Medulla oblongata (tissue), 1 donor: ENCODE data around the gene CAPN9.
"Not testable (repeated sequence)": the region's sequence is repeated elsewhere in the genome, so short reads cannot be mapped to it uniquely, and the experiment has no call there.

Experiments used
- DNase-seq: peaks from one replicate; pipeline ENCODE4 v3.0.0-alpha.2; 2015; ENCODE audit errors: extremely low spot score

The CAPN9 gene

DNA sequence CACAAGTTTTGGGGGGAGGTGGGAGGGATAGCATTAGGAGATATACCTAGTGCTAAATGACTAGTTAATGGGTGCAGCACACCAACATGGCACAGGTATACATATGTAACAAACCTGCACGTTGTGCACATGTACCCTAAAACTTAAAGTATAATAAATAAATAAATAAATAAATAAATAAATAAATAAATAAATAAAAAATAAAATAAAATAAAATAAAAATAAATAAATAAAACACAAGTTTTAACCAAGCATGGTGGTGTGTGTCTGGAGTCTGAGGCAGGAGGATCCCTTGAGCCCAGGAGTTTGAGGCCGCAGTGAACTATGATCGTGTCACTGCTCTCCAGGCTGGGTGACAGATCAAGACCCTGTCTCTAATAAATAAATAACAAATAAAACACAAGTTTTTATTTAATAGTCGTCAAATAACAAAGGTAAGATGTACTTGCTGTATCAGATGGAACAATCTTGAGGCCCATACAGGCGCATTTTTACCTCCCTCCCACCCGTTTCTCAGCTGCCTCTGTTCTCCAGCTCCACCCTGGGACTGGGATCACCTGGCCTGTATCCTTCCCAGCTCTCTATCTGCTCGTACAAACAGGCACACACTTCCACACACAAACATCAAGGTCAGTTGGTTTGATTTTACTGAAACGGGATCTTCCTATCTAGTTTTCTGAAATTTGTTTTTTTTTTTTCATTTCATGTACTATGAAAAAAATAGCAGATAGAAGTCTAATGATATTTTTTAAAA, 20.8 kb downstream of the CAPN9 start:
- not testable (repeated sequence) for DNase-seq

DNA sequence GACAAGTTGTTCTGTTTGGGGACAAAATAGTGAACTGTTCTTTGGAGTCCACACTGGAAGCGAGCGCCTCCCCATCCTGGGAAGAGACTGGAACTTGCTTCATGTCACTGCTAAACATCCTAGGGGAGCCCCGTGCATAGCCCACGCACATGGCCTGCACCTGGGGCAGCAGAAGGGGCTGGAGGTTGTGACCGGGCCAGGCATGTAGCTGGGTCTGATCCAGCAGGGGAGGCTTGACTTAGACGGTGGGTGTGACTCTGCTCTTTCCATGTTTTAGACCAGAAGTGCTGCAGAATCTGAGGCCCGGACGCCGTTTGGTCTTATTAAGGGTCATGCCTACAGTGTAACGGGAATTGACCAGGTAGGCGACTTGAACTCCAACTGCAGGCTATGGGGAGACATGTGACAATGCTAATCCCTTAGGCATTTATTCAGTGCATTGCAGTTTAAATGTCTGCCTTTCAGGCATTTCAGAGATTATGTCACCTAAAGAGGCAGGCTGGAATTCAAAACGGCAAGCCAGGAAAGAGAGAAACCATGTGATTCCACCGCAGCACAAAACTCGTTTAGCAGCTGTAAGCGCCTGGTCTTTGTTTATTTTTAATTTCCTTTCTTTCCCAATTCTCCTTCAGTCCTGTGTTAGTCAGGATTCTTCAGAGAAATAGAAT, 21.8 kb downstream of the CAPN9 start:
- DNase-seq = no peak

DNA sequence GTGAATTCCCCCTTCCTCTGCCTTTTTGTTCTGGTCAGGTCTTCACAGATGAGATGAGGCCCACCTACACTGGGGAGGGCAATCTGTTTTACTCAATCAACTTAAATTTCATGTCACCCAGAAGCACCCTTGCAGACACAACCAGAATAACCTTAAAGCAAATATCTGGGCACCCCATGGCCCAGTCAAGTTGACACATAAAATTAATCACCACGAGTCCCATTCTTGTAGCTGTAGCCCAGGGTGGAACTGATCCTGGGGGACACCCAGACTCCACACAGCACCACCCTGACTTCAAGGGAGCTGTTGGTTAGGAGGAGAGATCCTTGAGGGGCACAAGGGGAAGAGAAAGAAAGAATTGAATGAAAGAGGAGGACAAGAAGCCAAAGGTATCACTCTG, 23.1 kb downstream of the CAPN9 start:
- DNase-seq = no peak

DNA sequence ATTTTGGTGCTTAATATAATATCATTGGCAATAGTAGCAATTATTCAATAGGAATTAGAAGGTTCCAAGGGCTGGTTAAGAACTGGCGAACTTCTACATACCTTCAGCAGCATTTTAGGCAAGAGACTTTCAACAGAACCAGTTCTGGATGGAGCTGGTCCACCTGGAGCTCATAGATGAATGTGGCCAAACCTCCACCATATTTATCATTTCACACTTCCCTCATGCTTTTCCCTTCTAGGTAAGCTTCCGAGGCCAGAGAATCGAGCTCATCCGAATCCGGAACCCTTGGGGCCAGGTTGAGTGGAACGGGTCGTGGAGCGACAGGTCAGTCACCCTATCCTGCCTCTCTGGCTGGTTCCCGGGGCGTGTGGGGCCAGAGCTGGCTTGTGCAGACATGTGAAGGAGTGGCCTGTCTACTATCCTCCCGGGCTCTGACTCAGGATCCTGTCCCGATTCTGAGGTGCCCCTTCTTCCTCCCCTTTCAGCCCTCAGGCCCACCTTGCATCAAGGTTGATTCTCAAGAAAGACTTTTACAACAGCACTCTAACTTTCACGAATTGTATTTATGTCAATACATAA, 24.7 kb downstream of the CAPN9 start:
- DNase-seq = no peak

DNA sequence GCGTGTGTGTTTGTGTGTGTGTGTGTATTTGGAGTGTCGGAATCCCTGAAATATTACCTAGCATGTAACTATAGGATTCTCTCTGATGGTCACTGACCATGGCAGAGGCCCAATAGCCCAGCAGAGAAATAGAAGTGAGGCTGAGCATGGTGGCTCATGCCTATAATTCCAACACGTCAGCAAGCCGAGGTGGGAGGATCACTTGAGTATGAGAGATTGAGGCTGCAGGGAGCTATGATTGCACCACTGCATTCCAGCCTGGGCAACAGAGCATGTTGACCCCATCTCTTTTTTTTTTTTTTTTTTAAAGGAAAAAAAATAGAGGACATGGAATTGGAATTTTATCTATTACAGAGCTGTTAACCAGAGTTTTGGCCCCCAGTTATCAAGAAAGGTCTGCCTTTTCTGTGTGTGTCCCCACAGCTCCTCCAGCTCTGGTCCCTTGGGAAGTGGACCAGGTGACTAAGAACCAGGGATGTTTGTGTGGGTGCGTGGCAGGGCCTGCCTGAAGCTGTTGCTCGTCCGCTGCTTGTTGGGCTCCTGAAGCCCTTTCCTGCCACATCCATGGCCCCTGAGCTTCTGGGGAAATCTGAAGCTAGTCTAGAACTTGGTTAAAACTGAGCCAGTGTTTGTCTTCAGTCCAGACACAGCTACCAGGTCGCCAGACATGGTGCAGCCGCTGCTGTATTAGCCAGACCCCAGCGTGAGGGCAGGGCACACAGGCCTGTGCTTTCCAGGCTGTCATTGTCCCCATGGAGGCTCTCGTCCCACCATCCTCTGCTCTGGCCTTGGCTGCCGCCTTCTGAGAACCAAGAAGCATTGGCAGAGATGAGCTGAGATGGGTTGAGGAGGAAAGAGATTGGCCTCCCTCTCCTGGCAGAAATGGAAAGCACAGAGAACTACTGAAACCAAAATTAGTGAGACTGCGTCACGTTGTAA, 25.5 kb downstream of the CAPN9 start:
- DNase-seq = peak; percentile 91

DNA sequence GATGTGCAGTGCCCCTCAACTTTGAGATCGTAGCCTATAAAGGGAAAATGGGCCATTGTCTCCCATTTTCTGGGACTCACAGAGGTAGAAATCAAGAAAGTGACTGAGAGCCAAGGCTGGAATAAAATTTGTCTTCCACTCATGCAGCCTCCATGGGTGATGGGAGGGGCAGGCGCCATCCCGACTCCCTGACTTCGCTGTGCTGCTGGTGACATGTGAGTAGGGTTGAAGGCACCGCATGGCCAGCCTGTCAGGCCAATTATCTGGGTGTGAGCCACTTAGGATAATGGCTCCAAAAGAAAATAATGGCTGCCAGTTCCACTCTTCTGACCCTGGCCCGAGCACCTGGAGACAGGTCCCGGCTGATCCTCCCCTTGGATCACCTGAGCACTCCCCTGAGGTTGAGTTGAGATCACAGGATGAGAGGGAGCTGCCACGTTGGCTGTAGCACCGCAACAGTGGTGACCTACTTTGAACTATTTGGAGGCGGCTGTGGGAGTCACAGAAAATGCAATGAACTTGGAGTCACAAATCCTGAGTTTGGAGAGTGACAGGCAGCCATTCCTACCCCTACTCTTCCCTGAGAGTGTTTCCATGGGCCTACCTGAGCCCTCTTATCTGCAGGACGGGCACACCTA, 26.3 kb downstream of the CAPN9 start:
- no peak for DNase-seq

DNA sequence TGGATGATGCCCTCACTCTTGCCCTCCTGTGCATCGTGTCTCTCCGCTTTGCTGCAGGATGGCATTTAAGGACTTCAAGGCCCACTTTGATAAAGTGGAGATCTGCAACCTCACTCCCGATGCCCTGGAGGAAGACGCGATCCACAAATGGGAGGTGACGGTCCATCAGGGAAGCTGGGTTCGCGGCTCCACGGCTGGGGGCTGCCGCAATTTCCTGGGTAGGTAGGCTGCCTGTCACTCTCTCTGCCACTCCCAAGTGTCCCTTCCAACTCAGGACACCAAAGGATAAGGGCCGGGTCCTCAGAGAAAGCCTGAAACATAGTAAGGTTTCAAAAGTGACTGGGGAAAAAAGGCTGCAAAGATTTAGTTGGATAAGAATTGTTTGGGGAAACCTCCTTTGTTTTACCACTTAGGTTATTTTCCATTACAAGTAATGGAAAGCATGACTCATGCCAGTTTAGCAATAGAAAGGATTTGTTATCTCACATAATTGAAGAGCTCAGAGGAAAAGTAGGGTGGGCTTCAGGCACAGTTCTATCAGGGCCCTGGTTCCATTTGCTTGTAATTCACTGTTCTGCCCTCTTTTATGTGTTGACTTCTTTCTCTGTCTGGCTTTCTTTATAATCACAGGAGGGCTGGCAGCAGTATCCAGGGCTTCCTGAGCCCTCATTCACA, 31.9 kb downstream of the CAPN9 start:
- DNase-seq = no peak

DNA sequence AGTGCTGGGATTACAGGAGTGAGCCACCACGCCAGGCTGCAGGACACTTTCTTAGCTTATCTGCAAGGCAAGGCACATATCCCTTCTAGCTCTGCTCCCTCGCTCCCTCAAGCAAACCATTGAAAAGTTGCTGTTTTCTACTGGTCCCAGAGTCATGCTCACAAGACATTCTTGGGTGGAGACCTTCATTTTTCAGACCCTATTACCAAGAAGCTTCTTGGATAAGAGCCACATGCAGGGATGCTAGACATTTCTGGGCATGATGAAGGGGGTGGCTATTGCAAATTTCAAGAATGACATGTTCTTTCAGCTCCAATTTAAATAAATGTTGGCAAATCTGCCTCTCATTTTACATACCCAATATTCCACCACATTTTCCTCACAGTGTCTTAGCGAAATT, 33.9 kb downstream of the CAPN9 start:
- DNase-seq = no peak

DNA sequence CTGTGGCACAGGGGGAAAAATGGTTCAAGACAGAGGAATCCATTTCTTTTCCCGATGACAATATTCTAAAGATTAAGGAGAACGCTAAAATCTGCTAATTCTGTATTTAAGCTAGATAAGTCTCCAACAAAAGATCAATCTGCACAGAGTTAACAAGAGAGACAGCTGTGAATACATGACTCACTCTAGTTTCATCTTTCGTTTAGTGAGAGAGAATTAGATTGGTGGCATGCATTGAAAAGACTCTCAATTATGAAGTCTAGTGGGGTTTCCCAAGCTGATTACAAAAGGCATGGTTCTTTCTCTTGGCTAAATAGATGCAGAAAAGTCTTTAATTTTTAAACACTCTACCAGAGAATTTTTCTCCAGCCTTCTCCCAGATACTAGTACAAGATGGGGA, 34.4 kb downstream of the CAPN9 start:
- no peak for DNase-seq

DNA sequence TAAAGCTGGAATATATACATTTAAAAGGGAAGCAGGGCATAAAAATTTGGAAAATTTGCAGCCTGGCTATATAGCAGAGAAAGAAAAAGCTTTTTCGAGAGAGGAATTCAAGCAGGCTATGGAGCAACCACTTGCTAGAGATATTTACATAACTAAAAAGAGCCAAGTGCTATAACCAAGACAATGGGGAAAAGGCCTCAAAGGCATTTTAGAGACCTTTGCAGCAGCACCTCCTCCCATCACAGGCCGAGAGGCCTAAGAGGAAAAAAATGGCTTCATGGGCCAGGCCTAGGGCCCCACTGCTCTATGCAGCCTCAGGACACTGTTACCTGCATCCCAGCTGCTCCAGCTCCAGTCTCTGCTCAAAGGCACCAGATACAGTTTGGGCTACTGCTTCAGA, 37.0 kb downstream of the CAPN9 start:
- no peak for DNase-seq

DNA sequence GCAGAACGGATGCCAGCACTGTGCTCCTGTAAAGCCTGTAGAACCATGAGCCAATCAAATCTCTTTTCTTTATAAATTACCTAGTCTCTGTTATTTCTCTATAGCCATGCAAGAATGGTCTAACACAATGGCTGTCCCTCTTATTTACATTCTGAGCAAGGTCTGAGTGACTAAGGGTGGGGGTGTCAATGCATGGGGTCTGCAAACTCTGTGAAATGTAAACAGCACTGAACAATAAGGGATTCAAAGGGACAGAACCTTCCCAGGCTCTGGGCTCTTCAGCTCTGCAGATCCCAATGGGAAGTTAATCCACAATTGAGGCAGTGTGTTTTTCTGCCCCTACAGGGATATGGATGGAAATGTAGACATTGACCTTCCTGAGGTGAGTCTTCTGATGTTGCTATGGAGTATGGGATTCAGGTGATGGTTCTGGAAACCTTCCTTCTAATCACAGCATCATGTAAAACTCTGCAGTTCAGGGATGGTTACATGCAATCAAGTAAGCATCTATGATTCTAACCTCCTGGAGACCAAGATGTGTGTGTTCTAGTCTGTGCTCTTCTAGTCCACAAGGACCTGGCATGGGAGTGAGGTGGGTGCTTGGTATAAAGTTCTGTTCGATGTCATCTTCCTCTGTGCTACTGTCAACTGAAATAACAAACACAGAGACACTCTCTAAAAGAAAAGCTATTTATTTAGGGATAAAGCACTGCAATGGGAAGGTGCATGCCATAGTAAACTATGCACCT, 38.6 kb downstream of the CAPN9 start:
- no peak for DNase-seq

DNA sequence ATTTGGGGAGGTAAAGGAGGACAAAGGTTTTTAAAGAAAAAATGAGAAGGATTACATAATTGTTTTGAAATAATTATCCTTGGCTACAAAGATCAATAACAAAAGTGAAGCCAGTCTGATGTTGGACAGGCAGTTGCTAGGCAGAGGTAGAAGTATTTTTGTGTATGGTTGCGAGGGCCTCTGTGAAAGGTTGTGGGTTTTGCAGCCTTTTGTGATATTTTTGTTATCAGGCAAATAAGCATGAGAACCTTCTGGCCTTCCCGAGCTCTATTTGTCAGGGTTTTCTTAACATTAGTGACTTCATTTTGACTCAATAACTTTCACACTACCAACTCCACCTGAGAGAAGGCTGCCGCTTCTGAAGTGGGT, 39.2 kb downstream of the CAPN9 start:
- no peak for DNase-seq

DNA sequence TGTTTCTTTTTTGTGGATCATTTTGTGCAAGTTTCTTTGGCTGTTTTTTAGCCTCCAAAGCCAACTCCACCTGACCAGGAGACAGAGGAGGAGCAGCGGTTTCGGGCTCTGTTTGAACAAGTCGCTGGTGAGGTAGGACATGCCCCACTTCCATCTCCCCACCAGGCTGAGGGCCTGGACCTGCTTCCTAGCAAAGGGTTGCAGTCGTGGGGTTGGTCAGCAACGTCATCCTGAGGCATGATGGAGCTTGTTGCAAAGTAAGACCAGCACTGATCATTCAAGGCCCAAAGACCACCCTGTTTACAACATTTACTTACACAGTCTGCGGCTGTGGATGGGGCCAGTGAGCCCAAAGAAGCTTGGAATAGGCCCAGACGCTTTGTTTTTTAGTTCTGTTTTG, 40.3 kb downstream of the CAPN9 start:
- DNase-seq = no peak

DNA sequence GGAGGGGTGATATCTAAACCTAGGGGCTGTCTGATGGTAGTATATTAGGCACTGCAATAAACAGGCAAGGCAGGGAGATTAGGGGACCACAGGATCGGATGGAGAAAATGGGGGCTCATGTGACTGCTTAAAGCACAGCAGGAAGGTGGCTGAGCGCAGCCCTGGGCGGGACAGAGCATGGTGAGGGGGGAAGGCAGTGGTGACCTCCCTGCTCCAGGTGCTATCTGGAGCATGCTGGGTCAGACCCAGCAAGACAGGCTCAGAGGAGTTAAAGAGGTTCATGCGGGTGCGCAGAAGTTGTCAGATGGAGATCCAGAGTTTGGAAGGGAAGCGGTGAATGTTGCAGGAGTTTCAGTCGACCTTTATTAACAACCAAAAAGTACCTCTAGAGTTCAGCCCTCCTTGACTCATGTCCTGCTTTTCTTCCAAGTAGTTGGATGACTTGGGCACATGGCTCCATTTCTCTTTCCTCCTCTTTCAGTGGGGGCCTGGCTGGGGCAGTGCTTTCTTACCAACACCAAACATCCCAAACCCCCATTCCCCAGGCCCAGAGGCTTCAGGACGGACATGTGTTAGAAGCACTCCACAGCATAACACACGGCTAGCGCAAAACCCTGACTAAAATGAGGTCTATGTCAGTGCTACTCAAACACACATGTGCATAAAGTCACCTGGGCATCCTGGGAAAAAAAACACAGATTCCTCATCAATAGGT, 41.5 kb downstream of the CAPN9 start:
- no peak for DNase-seq

DNA sequence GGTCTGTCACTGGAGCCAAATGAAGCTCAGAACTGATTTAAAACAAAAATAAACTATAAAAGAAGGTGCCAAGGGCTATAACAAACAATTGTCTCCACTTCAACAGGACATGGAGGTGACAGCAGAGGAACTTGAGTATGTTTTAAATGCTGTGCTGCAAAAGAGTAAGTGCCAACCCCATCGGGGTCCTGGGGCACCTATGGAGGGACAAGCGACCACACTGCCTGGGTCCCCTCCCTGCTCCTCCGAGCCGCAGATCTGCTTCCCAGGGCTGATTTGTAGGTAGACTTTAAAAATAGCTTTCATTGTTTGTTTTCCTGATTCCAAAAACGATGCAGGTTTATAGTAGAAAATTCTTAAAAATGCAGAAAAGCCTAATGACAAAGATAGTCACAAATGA, 42.8 kb downstream of the CAPN9 start:
- DNase-seq = no peak

DNA sequence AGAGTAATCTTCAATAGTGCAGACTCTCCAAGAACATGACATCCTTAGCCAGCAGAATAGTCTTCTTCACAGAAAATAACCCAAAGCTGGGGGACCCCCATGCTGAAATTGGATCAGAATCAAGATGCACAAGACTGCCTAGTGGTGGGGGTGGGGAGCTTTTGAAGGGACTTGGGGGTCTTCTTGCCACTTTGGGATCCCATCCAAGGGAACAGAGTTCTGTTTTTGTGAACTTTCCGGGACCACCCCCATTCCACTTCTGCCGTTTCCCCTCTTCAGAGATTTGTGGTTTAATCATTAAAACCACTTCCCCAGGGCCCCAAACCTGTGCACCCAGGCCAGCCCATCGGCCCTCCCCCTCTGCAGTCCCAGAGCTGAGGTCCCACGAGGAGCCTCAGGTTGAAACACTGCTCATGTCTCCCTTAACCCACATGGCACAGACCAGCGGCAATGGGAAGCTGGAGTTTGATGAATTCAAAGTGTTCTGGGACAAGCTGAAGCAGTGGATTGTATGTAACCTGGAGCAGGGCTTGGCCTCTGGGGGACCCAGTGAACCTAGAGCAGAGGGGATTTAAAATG, 44.9 kb downstream of the CAPN9 start:
- no peak for DNase-seq

DNA sequence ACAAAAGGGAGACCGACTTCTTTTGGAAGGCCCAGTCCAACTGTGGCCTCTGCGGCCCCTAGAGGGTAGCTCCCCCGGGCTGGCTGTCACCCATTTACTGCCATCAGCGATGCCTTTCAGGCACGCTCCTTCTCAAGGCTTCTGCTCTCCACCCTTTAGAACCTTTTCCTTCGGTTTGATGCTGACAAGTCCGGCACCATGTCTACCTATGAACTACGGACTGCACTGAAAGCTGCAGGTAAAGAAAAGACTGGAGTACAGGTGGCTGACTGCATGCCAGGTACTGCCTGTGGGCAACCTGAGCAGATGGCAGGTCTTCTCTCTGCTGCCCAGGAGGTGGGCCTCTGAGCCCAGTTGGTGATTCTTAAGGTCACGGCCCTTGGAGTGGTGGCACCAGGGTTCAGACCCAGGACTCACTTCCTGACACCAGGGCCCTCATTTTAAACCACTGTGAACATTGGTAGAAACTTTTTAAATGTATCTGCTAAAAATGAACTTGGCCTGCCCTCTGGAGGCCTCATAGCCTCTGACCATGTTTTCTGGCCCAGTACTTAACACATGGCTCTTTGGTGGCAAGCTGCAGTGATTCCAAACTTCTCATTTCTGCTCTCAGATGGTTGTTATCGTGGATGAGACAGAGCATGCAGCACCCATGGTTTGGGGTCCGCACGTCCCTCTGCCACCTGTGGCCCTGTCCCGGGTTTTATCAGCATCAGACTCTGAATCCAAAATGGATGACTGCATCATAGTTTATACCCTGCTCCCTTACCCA, 45.7 kb downstream of the CAPN9 start:
- DNase-seq = no peak

DNA sequence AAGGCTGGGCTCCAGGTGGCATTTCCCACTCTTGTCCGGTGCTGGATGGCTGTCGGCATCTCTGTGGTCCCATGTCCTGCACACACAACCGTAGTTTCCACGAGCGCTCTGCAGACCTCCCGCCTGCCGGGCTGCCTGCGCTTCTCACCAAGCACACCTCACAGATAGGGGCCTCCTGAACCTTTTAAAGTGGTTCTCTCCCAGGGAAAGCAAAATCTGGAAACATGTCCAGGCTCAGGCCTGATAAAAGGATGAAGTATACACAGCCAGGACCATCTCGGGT, 46.2 kb downstream of the CAPN9 start:
- DNase-seq = no peak

DNA sequence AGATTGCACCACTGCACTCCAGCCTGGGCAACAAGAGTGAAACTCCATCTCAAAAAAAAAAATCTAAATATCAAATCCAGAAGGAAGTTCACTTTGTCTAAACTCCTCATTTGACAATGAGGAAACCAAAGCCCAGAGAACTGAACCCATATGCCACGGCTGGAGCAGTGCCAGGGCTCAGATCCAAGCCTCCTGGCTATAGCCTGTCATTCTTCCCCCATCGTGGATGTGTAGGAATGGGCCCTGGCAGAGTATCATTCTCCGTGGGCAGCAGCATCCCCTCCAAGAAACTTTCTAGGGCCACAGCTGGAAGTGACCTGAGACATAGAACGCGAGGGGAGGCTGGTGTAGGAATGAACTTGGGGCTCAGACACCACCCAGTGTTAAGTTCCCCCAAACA, 47.2 kb downstream of the CAPN9 start:
- DNase-seq = no peak
